GM21576 (cell line): ENCODE results near the gene AP3D1.
"Not testable (repeated sequence)": the region's sequence is repeated elsewhere in the genome, so short reads cannot be mapped to it uniquely, and the experiment has no call there.

Source experiments
- ATAC-seq: cut with Tn5 transposase; IDR thresholded peaks from one replicate; pipeline ENCODE4 v1.9.1; 2021; ENCODE audit warnings: mild to moderate bottlenecking, moderate library complexity; ENCODE audit not compliant: unreplicated experiment

AP3D1 gene

GRCh38 chr19:2129892-2130770, 21.2 kb downstream of the AP3D1 start:
- ATAC-seq, result no peak

DNA sequence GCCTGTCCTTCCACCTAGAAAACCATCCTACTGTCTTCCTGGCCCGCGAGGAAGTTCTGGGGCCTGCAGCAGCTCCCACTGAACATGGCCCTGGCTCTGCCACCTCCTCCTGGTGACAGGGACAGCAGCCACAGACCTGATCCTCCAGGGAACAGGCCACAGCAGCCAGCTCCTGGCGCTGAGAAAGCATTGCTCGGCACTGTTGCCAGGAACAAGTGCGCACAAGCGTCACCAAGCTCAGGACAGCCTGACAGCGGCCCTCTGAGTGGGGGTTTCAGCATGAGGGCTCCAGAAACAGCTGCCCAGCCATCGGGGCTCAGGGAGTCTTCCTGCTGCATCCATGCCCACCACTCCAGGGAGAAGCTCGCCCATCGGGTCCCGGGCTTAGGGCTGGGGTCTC, 21.9 kb downstream of the AP3D1 start:
- no peak for ATAC-seq

- ATAC-seq, result no peak
Observed at GRCh38 chr19:2129022-2129421, 22.3 kb downstream of the AP3D1 start.

GRCh38 chr19:2128252-2128651, 23.1 kb downstream of the AP3D1 start:
- ATAC-seq, result not testable (repeated sequence)

DNA sequence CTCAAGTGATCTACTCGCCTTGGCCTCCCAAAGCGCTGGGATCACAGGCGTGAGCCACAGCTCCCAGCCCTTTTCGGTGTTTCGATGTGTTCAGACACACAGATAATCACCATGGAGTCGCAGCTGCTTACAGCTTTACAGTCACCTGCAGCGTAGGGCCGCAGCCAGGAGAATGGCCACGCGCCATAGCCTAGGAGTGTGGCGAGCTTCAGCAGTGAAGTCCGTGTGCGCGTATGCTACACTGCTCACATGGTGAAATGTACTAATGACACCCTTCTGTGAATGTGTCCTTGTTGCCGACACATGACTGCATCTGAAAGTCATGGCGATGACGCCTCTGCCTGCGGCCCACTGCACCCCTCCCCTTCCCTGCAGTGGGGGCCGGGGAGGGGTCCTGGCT, 23.6 kb downstream of the AP3D1 start:
- ATAC-seq, result no peak

DNA sequence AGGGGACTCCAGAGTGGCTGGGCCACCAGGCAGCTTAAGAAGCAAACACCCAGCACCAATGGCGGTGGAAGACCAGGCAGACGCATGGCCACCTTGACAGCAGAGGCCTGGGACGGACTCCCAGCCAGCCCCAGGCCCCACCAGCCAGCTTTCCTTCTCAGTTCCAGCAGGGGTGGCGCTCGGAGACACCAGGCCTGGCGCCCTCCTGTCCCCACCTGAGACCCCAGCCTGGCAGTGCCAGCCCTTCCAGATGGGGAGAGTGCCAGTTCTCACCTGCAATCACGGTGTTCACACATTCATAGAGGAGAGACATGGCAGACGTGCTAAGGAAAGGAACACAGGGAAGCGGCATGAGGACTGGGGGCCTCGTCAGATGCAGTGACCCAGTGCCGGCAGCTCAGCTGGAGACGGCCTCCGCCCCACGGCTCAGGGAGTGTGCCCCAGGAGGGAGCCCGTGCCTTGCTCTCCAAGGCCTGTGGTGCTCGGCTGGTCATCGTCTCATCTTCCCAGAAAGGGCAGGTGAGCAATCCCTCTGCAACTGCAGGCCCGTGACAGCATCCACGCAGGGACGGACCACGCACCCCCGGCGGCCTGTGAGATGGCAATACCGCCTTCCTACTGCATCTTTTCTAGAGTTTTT, 24.4 kb downstream of the AP3D1 start:
- ATAC-seq, result no peak

- ATAC-seq, result no peak
Observed at GRCh38 chr19:2123682-2124387, 27.5 kb downstream of the AP3D1 start.

DNA sequence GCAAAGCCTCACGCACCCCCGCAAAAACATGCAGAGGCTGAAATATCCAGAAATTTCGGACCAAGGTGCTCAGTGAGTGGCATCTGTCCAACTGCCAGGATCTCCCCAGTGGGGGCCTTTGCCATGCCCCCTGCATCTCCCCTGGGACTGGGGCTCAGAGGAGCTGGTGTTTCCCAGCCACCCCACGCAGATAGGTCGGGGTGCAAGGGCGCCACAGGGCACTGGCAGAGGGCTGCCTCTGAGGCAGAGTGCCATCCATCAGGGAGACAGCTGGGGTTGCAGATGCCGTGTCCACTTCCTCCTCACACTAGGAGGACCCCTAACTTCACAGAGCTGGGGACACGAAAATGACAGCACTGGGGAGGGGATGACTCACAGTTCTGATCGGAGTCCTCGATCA, 28.4 kb downstream of the AP3D1 start:
- ATAC-seq, result no peak

GRCh38 chr19:2122251-2122650, 29.1 kb downstream of the AP3D1 start:
- ATAC-seq, result no peak

GRCh38 chr19:2121416-2122051, 29.8 kb downstream of the AP3D1 start:
- ATAC-seq, result no peak

GRCh38 chr19:2120821-2121220, 30.5 kb downstream of the AP3D1 start:
- no peak for ATAC-seq

DNA sequence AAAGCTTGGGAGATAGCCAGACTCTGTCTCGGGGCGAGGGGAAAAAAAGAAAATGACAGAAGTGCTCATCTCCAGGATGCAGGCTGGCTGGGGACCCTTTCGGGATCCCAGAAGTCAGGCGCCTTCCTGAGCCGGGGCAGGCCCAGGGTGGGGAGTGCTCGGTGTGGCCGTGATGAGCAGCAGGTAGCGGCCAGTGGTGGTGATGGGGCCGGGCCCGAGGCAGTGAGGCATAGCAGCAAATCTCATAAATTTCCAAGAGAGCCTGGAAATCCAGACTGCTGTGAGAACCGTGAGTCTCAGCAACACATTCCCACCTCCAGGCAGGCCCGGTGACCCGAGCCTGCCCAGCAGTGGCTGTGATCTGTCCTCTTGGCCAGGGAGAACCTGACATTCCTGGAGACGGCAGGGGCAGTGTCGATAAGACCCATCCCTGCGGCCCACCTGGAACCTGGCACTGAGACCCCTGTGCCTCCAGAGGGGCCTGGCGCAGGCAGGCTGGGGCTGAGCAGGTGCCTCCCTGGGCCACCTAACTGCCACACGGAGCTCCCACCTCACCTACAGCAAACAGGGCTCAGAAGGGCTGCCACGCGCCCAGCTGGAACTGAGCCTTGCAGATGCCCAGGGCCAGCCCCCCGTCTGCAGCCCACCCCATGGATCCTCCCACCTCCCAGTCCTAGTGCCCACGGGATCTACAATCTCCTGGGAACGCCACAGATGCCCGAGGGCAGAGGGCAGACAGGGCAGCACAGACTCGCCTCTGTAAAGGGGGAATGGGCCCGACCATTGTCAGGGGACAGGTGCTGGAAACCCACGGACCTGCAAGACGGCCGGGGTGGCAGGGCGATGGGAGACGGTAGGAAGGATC, 31.2 kb downstream of the AP3D1 start:
- ATAC-seq, result no peak

DNA sequence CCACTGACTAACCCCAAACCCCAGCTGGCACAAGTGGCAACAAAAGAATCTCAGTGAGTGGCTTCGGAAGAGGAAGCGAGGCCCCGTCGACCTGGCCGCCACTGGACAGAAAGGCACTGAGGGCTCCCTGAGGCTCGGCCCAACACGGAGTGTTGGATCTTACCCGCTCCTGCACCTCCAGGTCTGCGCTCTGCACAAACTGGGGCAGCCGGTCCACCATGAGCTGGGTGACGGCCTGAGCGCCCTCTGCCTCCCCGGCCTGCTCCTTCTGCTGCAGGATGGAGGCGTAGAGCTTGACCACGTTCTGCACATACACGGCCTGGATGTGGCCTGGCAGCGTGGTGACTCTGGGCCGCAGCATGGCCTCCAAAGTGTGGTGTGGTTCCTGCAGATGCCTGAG, 32.9 kb downstream of the AP3D1 start:
- ATAC-seq, result no peak

GRCh38 chr19:2117215-2117960, 34.0 kb downstream of the AP3D1 start:
- no peak for ATAC-seq

- ATAC-seq, result no peak
Observed at GRCh38 chr19:2116507-2116906, 34.9 kb downstream of the AP3D1 start.

- no peak for ATAC-seq
Observed at GRCh38 chr19:2115911-2116426, 35.4 kb downstream of the AP3D1 start.

DNA sequence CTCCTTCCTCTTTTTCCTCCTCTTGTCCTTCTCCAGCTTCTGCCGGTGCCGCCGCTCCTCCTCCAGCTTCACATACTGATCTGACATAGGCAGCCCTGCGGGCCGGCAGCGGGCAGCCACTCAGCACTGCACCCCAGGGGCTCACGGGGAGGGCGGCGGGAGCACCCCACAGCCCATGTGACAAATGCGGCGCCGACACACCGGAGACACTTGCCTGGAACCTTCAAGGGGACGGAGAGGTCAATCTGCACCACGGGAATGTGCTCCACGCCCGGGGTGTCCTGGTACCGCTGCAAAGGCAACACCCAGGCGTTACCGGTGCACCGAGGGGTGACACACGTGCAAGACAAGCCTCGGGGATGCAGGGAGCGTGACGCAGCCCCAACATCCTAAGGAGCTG, 36.0 kb downstream of the AP3D1 start:
- no peak for ATAC-seq

- no peak for ATAC-seq
Observed at GRCh38 chr19:2114821-2115220, 36.5 kb downstream of the AP3D1 start.

DNA sequence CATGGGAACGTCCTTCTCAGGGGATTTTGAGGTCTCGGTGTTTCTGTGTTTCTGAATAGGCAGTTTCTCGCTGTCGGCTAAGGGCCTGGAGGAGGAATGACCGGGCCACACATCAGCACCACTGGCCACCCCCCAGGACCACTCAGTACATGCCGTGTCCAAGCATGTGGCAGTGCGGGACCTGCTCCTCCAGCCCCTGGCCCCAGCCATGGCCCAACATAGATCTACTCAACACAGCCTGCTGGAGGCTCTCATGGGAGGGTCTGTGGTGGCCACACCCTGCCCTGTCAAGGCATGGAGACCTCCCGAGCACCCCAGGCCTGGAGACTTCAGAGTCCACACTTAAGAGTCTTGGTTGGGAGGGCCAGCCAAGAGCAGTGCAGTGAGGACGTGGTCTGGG, 37.1 kb downstream of the AP3D1 start:
- ATAC-seq, result no peak
